C4-2B (cell line): ENCODE results near the gene DHDH.
"Not testable (repeated sequence)": the region's sequence is repeated elsewhere in the genome, so short reads cannot be mapped to it uniquely, and the experiment has no call there.

Experiments used
- H3K27ac ChIP-seq: fragments of 450-650 bp; 2 replicates; pipeline ENCODE4 v1.5.1; 2017
- ZFX ChIP-seq: fragments of 450-650 bp; IDR thresholded peaks from 2 replicates; pipeline ENCODE4 v1.6.1; 2017
- TF ChIP-seq, protein P1 (sequence below): fragments of 450-650 bp; conservative IDR thresholded peaks from 2 replicates; pipeline ENCODE4 v1.5.1; 2017; ENCODE audit warnings: mild to moderate bottlenecking

The DHDH gene

DNA sequence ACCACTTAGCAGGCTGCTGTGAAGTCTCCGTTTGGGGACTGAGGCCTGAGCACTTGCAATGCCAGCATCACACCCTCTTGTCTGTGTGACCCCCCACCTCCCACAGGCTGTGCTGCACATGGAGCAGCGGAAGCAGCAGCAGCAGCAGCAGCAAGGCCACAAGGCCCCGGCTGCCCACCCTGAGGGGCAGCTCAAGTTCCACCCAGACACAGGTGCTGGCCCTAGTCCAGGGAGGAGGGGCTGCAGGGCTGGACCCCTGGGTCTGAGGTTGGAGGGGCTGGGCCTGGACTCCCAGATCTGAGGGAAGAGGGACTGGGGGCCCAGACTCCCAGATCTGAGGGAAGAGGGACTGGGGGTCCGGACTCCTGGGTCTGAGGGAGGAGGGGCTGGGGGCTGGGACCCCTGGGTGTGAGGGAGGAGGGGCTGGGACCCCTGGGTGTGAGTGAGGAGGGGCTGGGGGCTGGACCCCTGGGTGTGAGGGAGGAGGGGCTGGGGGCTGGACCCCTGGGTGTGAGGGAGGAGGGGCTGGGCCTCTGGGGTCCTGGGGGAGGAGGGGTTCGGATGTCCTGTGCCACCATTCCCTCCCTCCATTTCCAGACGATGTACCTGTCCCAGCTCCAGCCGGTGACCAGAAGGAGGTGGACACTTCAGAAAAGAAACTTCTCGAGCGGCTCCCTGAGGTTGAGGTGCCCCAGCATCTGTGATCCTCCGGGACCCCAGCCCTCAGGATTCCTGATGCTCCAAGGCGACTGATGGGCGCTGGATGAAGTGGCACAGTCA is 11.6 kb upstream of the DHDH start:
- TF ChIP-seq, protein P1, sequence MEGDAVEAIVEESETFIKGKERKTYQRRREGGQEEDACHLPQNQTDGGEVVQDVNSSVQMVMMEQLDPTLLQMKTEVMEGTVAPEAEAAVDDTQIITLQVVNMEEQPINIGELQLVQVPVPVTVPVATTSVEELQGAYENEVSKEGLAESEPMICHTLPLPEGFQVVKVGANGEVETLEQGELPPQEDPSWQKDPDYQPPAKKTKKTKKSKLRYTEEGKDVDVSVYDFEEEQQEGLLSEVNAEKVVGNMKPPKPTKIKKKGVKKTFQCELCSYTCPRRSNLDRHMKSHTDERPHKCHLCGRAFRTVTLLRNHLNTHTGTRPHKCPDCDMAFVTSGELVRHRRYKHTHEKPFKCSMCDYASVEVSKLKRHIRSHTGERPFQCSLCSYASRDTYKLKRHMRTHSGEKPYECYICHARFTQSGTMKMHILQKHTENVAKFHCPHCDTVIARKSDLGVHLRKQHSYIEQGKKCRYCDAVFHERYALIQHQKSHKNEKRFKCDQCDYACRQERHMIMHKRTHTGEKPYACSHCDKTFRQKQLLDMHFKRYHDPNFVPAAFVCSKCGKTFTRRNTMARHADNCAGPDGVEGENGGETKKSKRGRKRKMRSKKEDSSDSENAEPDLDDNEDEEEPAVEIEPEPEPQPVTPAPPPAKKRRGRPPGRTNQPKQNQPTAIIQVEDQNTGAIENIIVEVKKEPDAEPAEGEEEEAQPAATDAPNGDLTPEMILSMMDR = no peak
- no peak for TF ChIP-seq ZFX
- no peak overlapping the region for H3K27ac ChIP-seq

GRCh38 chr19:48922548-48923490 is 10.7 kb upstream of the DHDH start:
- H3K27ac ChIP-seq = no peak overlapping the region
- no peak for TF ChIP-seq ZFX
- TF ChIP-seq, protein P1 = no peak

GRCh38 chr19:48925240-48925843 is 8.2 kb upstream of the DHDH start:
- H3K27ac ChIP-seq = no peak overlapping the region
- TF ChIP-seq, protein P1 = no peak
- TF ChIP-seq ZFX = no peak

DNA sequence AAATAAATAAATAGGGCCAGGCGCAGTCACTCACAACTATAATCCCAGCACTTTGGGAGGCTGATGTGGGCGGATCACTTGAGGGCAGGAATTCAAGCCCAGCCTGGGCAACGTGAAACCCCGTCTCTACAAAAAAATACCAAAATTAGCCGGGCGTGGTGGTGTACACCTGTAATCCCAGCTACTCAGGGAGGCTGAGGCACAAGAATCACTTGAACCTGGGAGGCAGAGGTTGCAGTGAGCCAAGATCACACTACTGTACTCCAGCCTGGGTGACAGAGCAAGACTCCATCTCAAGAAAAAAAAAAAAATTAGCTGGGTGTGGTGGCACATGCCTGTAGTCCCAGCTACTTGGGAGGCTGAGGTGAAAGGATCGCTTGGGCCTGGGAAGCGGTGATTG is 7.6 kb upstream of the DHDH start:
- H3K27ac ChIP-seq = not testable (repeated sequence)

GRCh38 chr19:48926909-48927308 is 6.6 kb upstream of the DHDH start:
- no peak for TF ChIP-seq ZFX
- TF ChIP-seq, protein P1 = no peak
- H3K27ac ChIP-seq = no peak overlapping the region; the same call in 1 of the 2 replicates

GRCh38 chr19:48927692-48928091 is 5.8 kb upstream of the DHDH start:
- peak overlapping the region; percentile 8; the same call in 1 of the 2 replicates for H3K27ac ChIP-seq

- peak overlapping the region; percentile 15; the same call in 1 of the 2 replicates for H3K27ac ChIP-seq
- TF ChIP-seq, protein P1 = no peak
- no peak for TF ChIP-seq ZFX
Observed at GRCh38 chr19:48928164-48929025, 5.1 kb upstream of the DHDH start.
